Keratinocyte (primary cell): Measurements from ENCODE around the gene CCNYL1.

Experiments used
- EZH2 ChIP-seq: IDR thresholded peaks from one replicate; pipeline ENCODE4 v1.6.1; 2012; ENCODE audit warnings: inconsistent platforms, mild to moderate bottlenecking, low read length, moderate library complexity
- TF ChIP-seq, protein P1 (sequence below), 3 experiments: IDR thresholded peaks in 1 of 3; conservative IDR thresholded peaks in 1 of 3; optimal IDR thresholded peaks in 1 of 3; 2 replicates in 2 of 3; 3 replicates in 1 of 3; pipeline versions ENCODE3 to v1.5.1; 2011; ENCODE audit warnings: low read length in 3 of 3, mild to moderate bottlenecking in 3 of 3, moderate library complexity in 2 of 3, control low read depth in 1 of 3, inconsistent platforms in 1 of 3; ENCODE audit not compliant: insufficient read depth in 2 of 3; ENCODE audit errors: extremely low read depth in 1 of 3

DNA sequence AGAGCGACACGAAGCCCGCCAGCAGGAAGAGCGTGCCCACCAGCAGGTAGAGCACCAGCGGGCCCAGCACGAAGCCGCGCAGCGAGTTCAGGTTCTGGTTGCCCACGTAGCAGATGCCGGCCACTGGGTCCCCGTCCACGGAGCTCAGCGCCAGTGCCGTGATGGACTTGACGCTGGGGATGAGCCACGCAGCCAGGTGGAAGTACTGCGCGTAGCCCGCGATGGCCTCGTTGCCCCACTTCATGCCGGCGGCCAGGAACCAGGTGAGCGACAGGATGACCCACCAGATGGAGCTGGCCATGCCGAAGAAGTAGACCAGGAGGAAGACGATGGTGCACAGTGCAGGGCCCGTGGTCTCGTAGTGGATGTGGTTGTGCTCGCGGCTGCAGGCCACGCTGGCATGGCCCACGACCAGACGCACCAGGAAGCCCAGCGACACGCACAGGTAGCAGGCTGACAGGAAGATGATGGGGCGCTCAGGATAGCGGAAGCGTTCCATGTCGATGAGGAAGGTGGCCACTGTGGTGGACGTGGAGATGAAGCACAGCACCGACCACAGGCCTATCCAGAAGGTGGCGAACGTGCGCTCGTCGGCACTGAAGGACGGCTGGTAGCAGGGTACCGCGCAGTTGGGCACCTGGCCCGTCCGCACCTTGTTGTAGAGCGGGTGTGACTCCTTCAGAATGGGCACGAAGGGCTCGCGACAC lies 56.2 kb downstream of the CCNYL1 start:
- TF ChIP-seq, protein P1, sequence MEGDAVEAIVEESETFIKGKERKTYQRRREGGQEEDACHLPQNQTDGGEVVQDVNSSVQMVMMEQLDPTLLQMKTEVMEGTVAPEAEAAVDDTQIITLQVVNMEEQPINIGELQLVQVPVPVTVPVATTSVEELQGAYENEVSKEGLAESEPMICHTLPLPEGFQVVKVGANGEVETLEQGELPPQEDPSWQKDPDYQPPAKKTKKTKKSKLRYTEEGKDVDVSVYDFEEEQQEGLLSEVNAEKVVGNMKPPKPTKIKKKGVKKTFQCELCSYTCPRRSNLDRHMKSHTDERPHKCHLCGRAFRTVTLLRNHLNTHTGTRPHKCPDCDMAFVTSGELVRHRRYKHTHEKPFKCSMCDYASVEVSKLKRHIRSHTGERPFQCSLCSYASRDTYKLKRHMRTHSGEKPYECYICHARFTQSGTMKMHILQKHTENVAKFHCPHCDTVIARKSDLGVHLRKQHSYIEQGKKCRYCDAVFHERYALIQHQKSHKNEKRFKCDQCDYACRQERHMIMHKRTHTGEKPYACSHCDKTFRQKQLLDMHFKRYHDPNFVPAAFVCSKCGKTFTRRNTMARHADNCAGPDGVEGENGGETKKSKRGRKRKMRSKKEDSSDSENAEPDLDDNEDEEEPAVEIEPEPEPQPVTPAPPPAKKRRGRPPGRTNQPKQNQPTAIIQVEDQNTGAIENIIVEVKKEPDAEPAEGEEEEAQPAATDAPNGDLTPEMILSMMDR (optimal IDR thresholded peaks at IDR 0.05 in 1 of 3, IDR thresholded peaks at IDR 0.05 in 1 of 3, conservative IDR thresholded peaks at IDR 0.05 in 1 of 3; ENCODE audit: extremely low read depth in 1 of 3, insufficient read depth in 2 of 3, low read length in 3 of 3), result peak in 2 of 3 experiments; percentile 6 to 67
- no peak for TF ChIP-seq EZH2
